Middle frontal gyrus (tissue), 1 donor: ENCODE data around the gene LYZL2.
"Not testable (repeated sequence)": the region's sequence is repeated elsewhere in the genome, so short reads cannot be mapped to it uniquely, and the experiment has no call there.

Experiments
- DNase-seq: peaks from one replicate; pipeline ENCODE4 v3.0.0-alpha.2; 2015; ENCODE audit warnings: low spot score; ENCODE audit errors: extremely low spot score

Gene LYZL2

GRCh38 chr10:30594077-30594476 lies 35.5 kb downstream of the LYZL2 start:
- no peak for DNase-seq

- not testable (repeated sequence) for DNase-seq
These were observed 36.8 kb downstream of the LYZL2 start for GRCh38 chr10:30592770-30593169.

- DNase-seq: peak; percentile 20
These were observed 38.3 kb downstream of the LYZL2 start for GRCh38 chr10:30591249-30591670.

GRCh38 chr10:30589441-30589840 lies 40.1 kb downstream of the LYZL2 start:
- no peak for DNase-seq

- DNase-seq: no peak
These were observed 42.0 kb downstream of the LYZL2 start for GRCh38 chr10:30587522-30588031.

- no peak for DNase-seq
These were observed 42.7 kb downstream of the LYZL2 start for GRCh38 chr10:30586828-30587227.

GRCh38 chr10:30583778-30584415 lies 45.7 kb downstream of the LYZL2 start:
- no peak for DNase-seq

- no peak for DNase-seq
These were observed 47.7 kb downstream of the LYZL2 start for GRCh38 chr10:30581779-30582380.

GRCh38 chr10:30580676-30581075 lies 48.9 kb downstream of the LYZL2 start:
- no peak for DNase-seq

- DNase-seq: no peak
These were observed 49.3 kb downstream of the LYZL2 start for GRCh38 chr10:30580241-30580640.

GRCh38 chr10:30579574-30579973 lies 50.0 kb downstream of the LYZL2 start:
- DNase-seq: no peak

- DNase-seq: no peak
These were observed 52.5 kb downstream of the LYZL2 start for GRCh38 chr10:30577048-30577447.

GRCh38 chr10:30576641-30577040 lies 52.9 kb downstream of the LYZL2 start:
- no peak for DNase-seq

- no peak for DNase-seq
These were observed 55.1 kb downstream of the LYZL2 start for GRCh38 chr10:30574432-30574796.

GRCh38 chr10:30573721-30574431 lies 55.7 kb downstream of the LYZL2 start:
- DNase-seq: no peak

GRCh38 chr10:30565449-30565848 lies 64.1 kb downstream of the LYZL2 start:
- no peak for DNase-seq

- no peak for DNase-seq
These were observed 66.8 kb downstream of the LYZL2 start for GRCh38 chr10:30562787-30563186.
